Activated CD4-positive, alpha-beta memory T cell treated with anti-CD3 and anti-CD28 coated beads for 36 hours (primary cell): ENCODE measurements around the gene SFXN5. TPM values are rescaled to one million over a fixed set of nuclear protein-coding genes. Genes with fewer than 3 reads are reported as not detected.

ENCODE experiments used
- CTCF ChIA-PET: fragments of 350-600 bp; sonication (Branson Sonifier 250); formaldehyde crosslinking; loops from one replicate; lab custom pipeline; 2021; ENCODE audit warnings: antibody characterized with exemption, inconsistent platforms; lab: Charles Lee
- POLR2A ChIA-PET: fragments of 350-600 bp; sonication (Branson Sonifier 250); formaldehyde crosslinking; loops from one replicate; lab custom pipeline; 2021; ENCODE audit warnings: antibody characterized with exemption; lab: Charles Lee
- DNase-seq: peaks from one replicate; pipeline ENCODE4 v3.0.0-alpha.2; 2020
- H3K27ac Mint-ChIP-seq: one replicate; pipeline ENCODE4 v1.8.0; 2021; ENCODE audit warnings: mixed read lengths
- H3K27me3 Mint-ChIP-seq: one replicate; pipeline ENCODE4 v1.8.0; 2021; ENCODE audit warnings: mixed read lengths
- H3K36me3 Mint-ChIP-seq: one replicate; pipeline ENCODE4 v1.8.0; 2021; ENCODE audit warnings: mixed read lengths
- H3K4me1 Mint-ChIP-seq: one replicate; pipeline ENCODE4 v1.8.0; 2021; ENCODE audit warnings: low read depth, mixed read lengths
- H3K4me3 Mint-ChIP-seq: one replicate; pipeline ENCODE4 v1.8.0; 2021; ENCODE audit warnings: mild to moderate bottlenecking, mixed read lengths
- H3K9me3 Mint-ChIP-seq: one replicate; pipeline ENCODE4 v1.8.0; 2021; ENCODE audit warnings: mixed read lengths
- intact Hi-C: fragments of 100-400 bp; cut with micrococcal nuclease; formaldehyde crosslinking; loops from one replicate; pipeline ENCODE4 v1.15.1; 2023
- total RNA-seq, 2 experiments: library from RNA; stranded (reverse); gene quantifications; one replicate each; pipeline ENCODE4 v1.2.3, GENCODE V29; 2021

The SFXN5 gene
- total RNA-seq, 2 experiments from 2014 or later, result 4.5 to 7.6 TPM

- no peak overlapping the region for H3K4me3 Mint-ChIP-seq
- CTCF ChIA-PET, result interaction anchor here (0.9 to 8.7 kb wide), 11 partner anchors 26 to 191 kb away, joined by 3 to 118 read pairs (median 11); partner anchors contain the start of gene SMYD5
- H3K4me1 Mint-ChIP-seq, result no peaks in the 10 kb centered on the region
- DNase-seq, result no peak
- H3K27me3 Mint-ChIP-seq, result no peaks in the 10 kb centered on the region
- POLR2A ChIA-PET, result no interaction called here
- no peaks in the 10 kb centered on the region for H3K36me3 Mint-ChIP-seq
- H3K27ac Mint-ChIP-seq, result no peak overlapping the region
- no peaks in the 10 kb centered on the region for H3K9me3 Mint-ChIP-seq
- intact Hi-C loops, result no loop called here
These were observed 12.6 kb upstream of the SFXN5 start for GRCh38 chr2:73083886-73084800.

DNA sequence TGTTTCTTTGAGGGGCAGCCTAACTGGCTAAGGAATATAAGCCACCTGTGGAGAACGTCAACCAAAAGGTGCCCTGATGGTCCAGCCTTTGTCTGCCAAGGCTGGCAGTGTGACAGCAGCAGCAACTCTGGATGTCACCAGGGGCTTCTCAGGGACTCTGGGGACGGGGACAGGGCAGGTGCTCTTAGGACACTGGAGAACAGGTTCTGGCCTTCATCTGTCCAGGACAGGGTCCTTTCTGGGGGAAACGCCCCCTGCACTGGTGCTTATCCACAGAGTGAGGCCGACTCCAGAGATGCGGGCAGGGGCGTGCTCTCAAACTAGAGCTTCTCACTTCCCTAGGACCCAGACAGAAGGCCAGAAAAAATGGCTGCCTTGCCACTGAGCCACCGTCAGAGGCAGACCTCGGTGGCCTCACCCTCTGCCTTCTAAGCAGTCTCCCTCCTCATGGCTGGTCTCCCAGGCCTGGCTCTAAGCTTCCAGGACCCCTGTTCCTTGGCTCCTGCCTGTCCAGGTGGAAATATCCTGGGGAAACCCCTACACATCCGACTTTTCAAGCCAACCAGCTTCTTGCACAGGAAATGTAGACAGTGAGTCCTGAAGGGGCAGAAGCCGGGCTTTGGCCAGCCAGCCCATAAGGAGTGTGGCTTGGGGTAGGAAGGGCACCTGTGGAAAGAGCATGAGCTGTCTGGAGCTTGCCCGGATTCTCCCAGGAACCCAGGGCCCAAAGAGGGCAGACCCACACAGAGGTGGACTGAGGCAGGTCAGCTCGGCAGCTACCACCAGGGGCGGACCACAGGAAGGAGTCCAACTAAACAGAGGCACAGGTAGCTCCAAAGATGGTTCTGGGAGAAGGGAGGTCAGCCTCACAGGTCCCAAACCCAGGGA is 11.3 kb upstream of the SFXN5 start:
- Mint-ChIP-seq H3K27ac (no peak overlapping the region), H3K36me3 (no peaks in the 10 kb centered on the region), H3K4me1 (no peaks in the 10 kb centered on the region), H3K4me3 (no peak overlapping the region), H3K9me3 (no peaks in the 10 kb centered on the region), H3K27me3 (no peaks in the 10 kb centered on the region)
- DNase-seq, result no peak
- intact Hi-C loops, result no loop called here
- POLR2A ChIA-PET, result no interaction called here
- CTCF ChIA-PET, result interaction anchor here (0.8 to 8.7 kb wide), 5 partner anchors 74 to 131 kb away, joined by 3 to 118 read pairs (median 4); no protein-coding TSS in a partner anchor

- CTCF ChIA-PET, result interaction anchor here (0.7 to 8.7 kb wide), 2 partner anchors 89 to 95 kb away, joined by 3 to 118 read pairs; no protein-coding TSS in a partner anchor
- intact Hi-C loops, result no loop called here
- Mint-ChIP-seq H3K4me1 (no peaks in the 10 kb centered on the region), H3K27ac (no peak overlapping the region), H3K4me3 (no peak overlapping the region), H3K36me3 (no peaks in the 10 kb centered on the region), H3K9me3 (no peaks in the 10 kb centered on the region), H3K27me3 (no peaks in the 10 kb centered on the region)
- POLR2A ChIA-PET, result interaction anchor here (0.6 kb wide), 1 partner anchor 15 kb away, joined by 3 read pairs; no protein-coding TSS in a partner anchor
- no peak for DNase-seq
These were observed 9.7 kb upstream of the SFXN5 start for GRCh38 chr2:73081181-73081671.

DNA sequence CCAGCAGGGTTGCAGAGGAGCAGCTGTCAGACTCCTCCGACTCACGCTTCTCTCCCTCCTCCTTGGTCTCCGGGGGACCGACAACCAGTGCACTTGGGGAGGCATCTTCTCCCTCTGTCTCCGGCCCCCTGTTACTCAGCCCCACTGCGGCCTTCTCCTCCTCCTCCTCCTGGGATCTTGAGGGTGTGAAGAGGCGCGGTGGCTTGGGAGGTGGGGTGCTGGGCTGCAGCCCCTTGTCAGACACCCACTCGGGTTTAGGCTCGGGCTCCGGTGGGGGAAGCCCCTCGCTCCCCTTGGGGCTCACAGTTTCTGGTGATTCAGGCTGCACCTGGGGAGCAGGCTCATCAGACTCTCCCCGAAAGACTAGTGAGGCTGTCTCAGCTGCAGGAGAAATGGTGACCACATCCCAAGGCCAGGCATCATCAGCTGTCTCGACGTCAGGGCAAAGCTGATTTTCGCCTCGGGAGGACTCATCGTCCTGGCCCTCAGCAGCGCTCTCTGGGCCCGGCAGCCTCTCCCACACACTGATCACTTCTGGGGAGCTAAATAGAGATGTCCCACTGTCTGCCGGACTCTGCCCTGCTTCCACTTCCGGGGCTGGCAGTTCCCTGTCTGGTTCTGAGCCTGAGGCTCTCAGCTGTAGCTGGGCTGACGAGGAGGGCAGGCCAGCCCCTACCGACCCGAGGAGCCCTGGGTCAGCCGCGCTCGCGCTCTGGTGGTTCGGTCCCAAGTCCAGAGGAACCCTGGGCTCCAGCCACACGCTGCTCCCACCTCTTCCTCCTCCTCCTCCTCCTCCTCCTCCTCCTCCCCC is 9.0 kb upstream of the SFXN5 start:
- POLR2A ChIA-PET, result no interaction called here
- intact Hi-C loops, result no loop called here
- no peak for DNase-seq
- Mint-ChIP-seq H3K4me1 (no peaks in the 10 kb centered on the region), H3K9me3 (no peaks in the 10 kb centered on the region), H3K4me3 (no peak overlapping the region), H3K27ac (no peak overlapping the region), H3K36me3 (no peaks in the 10 kb centered on the region), H3K27me3 (no peaks in the 10 kb centered on the region)
- CTCF ChIA-PET, result interaction anchor here (0.7 to 8.7 kb wide), 2 partner anchors 88 to 96 kb away, joined by 3 to 118 read pairs; no protein-coding TSS in a partner anchor

DNA sequence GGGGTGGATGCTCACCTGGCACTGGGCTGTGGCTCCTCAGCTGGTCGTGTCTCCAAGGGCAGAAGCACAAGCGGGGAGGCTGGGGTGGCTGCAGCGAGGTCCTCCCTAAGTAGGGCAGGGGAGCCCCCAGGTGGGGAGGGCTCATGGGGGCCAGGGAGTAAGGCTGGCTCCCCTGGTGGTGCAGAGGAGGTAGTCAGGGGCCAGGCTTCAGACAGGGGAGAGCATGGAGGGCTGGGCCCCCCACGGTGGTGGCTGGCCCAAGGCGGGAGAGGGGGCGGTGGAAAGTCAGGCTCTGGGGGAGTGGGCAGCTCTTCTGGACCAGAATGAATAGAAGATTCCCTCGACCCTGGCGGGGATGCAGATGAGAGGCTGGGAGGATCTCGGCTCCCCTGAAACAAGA is 8.1 kb upstream of the SFXN5 start:
- Mint-ChIP-seq H3K4me3 (no peak overlapping the region), H3K27me3 (no peaks in the 10 kb centered on the region), H3K9me3 (no peaks in the 10 kb centered on the region), H3K4me1 (no peaks in the 10 kb centered on the region), H3K36me3 (no peaks in the 10 kb centered on the region), H3K27ac (no peak overlapping the region)
- DNase-seq, result no peak
- ChIA-PET CTCF (no interaction called here), POLR2A (no interaction called here)
- intact Hi-C loops, result no loop called here

GRCh38 chr2:73078457-73079411 is 7.2 kb upstream of the SFXN5 start:
- no peaks in the 10 kb centered on the region for H3K27me3 Mint-ChIP-seq
- H3K4me3 Mint-ChIP-seq, result no peak overlapping the region
- H3K27ac Mint-ChIP-seq, result no peak overlapping the region
- DNase-seq, result no peak
- ChIA-PET CTCF (interaction anchor here (2.3 kb wide), 1 partner anchor 99 kb away, joined by 8 read pairs; no protein-coding TSS in a partner anchor), POLR2A (no interaction called here)
- no peaks in the 10 kb centered on the region for H3K36me3 Mint-ChIP-seq
- no peaks in the 10 kb centered on the region for H3K4me1 Mint-ChIP-seq
- H3K9me3 Mint-ChIP-seq, result no peaks in the 10 kb centered on the region
- intact Hi-C loops, result no loop called here

DNA sequence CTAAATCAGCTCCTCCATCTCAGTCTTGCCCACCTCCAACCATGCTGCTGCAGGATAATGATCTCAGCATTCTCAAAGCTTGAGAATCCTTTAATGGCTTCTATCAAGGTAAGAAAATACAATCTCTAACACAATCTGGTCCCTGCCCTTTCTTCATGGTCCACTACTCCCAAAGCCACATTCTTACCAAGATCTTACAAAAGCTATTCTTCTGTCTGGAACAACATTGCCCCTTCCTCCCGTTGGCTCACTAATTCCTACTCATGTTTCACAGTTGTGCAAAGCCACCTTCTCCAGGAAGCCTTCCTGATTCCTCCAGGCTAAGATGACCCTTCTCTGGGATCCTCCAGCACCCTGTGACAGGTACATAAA is 5.9 kb upstream of the SFXN5 start:
- Mint-ChIP-seq H3K27me3 (no peaks in the 10 kb centered on the region), H3K36me3 (no peaks in the 10 kb centered on the region), H3K9me3 (no peaks in the 10 kb centered on the region), H3K4me1 (no peaks in the 10 kb centered on the region), H3K27ac (no peak overlapping the region), H3K4me3 (no peak overlapping the region)
- no peak for DNase-seq
- ChIA-PET POLR2A (no interaction called here), CTCF (interaction anchor here (1.0 to 2.3 kb wide), 2 partner anchors 85 to 100 kb away, joined by 3 to 8 read pairs; no protein-coding TSS in a partner anchor)
- intact Hi-C loops, result no loop called here

DNA sequence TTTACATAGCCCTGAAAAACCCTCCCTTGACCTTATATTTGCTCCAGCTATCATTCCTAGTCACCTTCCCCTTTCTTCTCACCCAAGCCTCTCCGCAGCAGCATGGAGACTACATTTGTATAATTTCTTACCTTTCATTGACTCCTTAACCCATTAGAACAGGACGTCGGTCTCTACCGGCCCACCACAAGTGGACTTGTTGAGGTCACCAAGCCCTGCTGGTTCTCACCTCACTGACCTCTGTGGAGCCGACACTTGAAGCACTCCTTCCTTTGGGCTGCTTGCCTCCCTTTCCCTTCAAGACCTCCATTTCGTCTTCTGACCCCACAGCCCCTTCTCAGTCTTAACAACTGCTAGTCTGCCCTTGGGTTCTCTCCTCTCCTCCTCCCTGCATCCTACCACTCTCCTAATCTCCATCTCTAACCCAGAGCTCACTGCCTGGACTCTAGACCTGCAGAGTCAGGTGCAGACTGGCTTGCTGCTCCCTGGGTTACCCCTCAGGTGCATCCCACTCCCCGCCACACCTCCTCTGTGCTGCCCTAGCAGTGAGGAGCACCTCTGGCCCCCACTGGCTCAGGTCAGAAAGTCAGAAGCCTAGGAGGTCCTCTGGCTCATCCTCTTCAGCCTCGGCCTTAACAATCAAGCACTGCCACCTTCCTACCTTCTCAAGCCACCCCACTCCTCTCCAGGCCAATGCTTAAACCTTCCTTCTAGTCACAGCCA is 5.3 kb upstream of the SFXN5 start:
- H3K4me1 Mint-ChIP-seq, result peaks cover 3% of the 10 kb centered on the region
- ChIA-PET POLR2A (no interaction called here), CTCF (interaction anchor here (1.0 to 2.3 kb wide), 2 partner anchors 85 to 101 kb away, joined by 3 to 8 read pairs; no protein-coding TSS in a partner anchor)
- H3K27me3 Mint-ChIP-seq, result no peaks in the 10 kb centered on the region
- no peak overlapping the region for H3K4me3 Mint-ChIP-seq
- H3K9me3 Mint-ChIP-seq, result no peaks in the 10 kb centered on the region
- intact Hi-C loops, result no loop called here
- no peaks in the 10 kb centered on the region for H3K36me3 Mint-ChIP-seq
- DNase-seq, result no peak
- H3K27ac Mint-ChIP-seq, result no peak overlapping the region

GRCh38 chr2:73075477-73076373 is 4.2 kb upstream of the SFXN5 start:
- CTCF ChIA-PET, result interaction anchor here (1.3 to 1.8 kb wide), 2 partner anchors 101 to 182 kb away, joined by 5 to 7 read pairs; no protein-coding TSS in a partner anchor
- Mint-ChIP-seq H3K9me3 (no peaks in the 10 kb centered on the region), H3K4me3 (no peak overlapping the region), H3K4me1 (peaks cover 3% of the 10 kb centered on the region), H3K27ac (no peak overlapping the region), H3K27me3 (no peaks in the 10 kb centered on the region), H3K36me3 (no peaks in the 10 kb centered on the region)
- POLR2A ChIA-PET, result no interaction called here
- intact Hi-C loops, result no loop called here
- no peak for DNase-seq
